Measurements from ENCODE around the gene HOOK1. TPM values are rescaled to one million over a fixed set of nuclear protein-coding genes. Genes with fewer than 3 reads are reported as not detected.

The HOOK1 gene
- polyA plus RNA-seq, 1 of the 3 experiments (the other 2 are of a cell fraction), result 0.35 TPM

DNA sequence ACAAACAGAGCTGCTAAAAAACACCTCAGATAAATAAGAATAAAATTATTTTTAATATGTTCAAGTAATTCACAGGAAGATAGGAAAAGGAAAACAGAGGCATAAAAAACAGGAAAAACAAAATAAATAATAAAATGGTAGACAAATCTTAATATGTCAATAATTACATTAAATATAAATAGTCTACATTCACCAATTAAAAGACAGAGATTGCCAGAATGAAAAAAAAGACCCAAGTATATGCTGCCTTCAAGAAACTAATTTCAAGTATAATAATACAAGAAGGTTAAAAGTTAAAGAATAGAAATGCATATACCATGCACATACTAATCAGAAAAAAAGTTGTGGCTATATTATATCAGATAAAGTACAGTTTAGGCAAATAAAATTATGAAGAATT, 109.9 kb downstream of the HOOK1 start:
- TF ChIP-seq SIN3A (IDR thresholded peaks at IDR 0.05; ENCODE audit: borderline replicate concordance, low read depth, low read length) (no peak), EZH2phosphoT487 (IDR thresholded peaks at IDR 0.05; ENCODE audit: borderline replicate concordance, low read depth) (no peak), RAD21 (IDR thresholded peaks at IDR 0.05; ENCODE audit: low read length) (no peak), CTCF (IDR thresholded peaks at IDR 0.05) (no peak), SMC3 (IDR thresholded peaks at IDR 0.05; ENCODE audit: low read depth, low read length) (no peak), FOXJ3 (CRISPR knock-in tag; IDR thresholded peaks at IDR 0.05) (no peak), YY1 (IDR thresholded peaks at IDR 0.05; ENCODE audit: low read depth) (no peak), TCF12 (IDR thresholded peaks at IDR 0.05) (no peak), PBX3 (IDR thresholded peaks at IDR 0.05) (no peak), NFIC (IDR thresholded peaks at IDR 0.05; ENCODE audit: borderline replicate concordance) (no peak), RFX5 (IDR thresholded peaks at IDR 0.05; ENCODE audit: low read length) (no peak), TAF1 (IDR thresholded peaks at IDR 0.05; ENCODE audit: borderline replicate concordance, low read depth, low read length) (no peak), NRF1 (IDR thresholded peaks at IDR 0.05; ENCODE audit: low read depth, low read length) (no peak)
- Histone ChIP-seq H3K4me2 (no peak overlapping the region), H3K36me3 (replicated peaks in 1 of 2; ENCODE audit: control insufficient read depth in 1 of 2, insufficient read depth in 2 of 2, low read length in 1 of 2) (no peaks in the 10 kb centered on the region), H3K27ac (ENCODE audit: low read depth in 2 of 2, low read length in 1 of 2) (no peak overlapping the region), H4K20me1 (ENCODE audit: insufficient read depth) (no peaks in the 10 kb centered on the region), H3F3A (replicated peaks; ENCODE audit: insufficient read depth) (no peaks in the 10 kb centered on the region), H3K27me3 (ENCODE audit: insufficient read depth) (0 out of 2 replicates have a peak, but pooled peaks cover 6% of the 10 kb centered on the region), H3K9me2 (no peaks in the 10 kb centered on the region), H3K4me3 (ENCODE audit: low read depth in 2 of 2, low read length in 1 of 2) (no peak overlapping the region), H3K79me2 (ENCODE audit: insufficient read depth) (no peaks in the 10 kb centered on the region), H3K4me1 (ENCODE audit: control insufficient read depth in 1 of 2, insufficient read depth in 2 of 2, low read depth in 1 of 2, low read length in 1 of 2) (peaks cover 0 to 2% of the 10 kb centered on the region in 2 experiments; a peak in 1 of 4 replicates), H3K9me3 (peaks cover 9% of the 10 kb centered on the region; the same call in 1 of the 2 replicates), H3K9ac (no peak overlapping the region), H2AFZ (ENCODE audit: low read depth) (no peak overlapping the region)
- POLR2A ChIA-PET, result no interaction called here
- no peak for DNase-seq
- CTCF ChIA-PET, result interaction anchor here (2.9 kb wide), 1 partner anchor 23 kb away, joined by 9 read pairs; no protein-coding TSS in a partner anchor

Other genes starting within 250 kb of the HOOK1 start
- 1.1 and 1.2 TPM in 2 replicates for gene CYP2J2, start 111.8 kb downstream of the HOOK1 start, polyA plus RNA-seq (2012; rRNA removed)

All from SK-N-SH (cell line).